ENCODE results near the gene RAB13.
"Not testable (repeated sequence)": the region's sequence is repeated elsewhere in the genome, so short reads cannot be mapped to it uniquely, and the experiment has no call there.

RAB13 gene

DNA sequence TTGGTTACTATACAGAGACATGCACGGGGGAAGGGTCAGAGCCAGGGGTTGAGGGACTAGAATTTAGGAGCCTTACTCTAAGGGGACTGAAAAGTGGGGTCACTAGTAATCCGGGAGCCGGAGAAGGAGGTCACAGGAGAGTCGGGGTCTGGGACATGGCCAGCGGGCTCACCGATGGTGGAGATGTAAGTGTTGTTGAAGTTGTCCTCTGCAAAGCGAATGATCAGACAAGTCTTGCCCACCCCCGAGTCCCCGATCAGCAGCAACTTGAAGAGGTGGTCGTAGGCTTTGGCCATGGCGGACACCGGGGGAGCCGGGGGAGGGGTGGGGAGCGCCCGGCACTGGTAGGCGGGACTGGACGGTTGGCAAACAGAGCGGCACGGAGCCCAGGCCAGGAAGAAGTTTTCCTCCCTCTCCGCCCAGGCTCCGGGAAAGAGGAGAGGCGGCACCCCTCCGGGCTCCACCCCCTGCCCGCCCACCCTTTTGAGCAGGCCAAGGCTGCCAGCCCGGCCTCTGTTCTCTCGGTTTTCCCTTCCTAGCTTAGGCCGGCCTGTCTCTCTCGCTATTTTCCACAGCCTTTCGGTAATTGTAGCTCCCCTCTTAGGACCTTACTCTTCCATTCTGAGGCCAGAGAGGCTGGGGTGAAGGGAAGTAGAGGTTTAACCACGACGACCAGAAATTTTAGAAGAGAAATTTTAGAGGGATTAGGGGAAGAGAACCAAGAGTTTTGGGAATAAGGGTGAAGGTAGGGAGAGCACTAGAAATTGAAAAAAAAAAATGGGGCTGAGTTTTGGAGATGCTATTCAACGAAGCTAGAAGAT, at the start of gene RAB13:
Gene RAB13, minus strand, starts transcription at position 399 of the 821 bp plus-strand sequence. Its CDS starts 103 bp downstream, at position 296.
- DNase-seq (ENCODE audit: low spot score), result no peak

DNA sequence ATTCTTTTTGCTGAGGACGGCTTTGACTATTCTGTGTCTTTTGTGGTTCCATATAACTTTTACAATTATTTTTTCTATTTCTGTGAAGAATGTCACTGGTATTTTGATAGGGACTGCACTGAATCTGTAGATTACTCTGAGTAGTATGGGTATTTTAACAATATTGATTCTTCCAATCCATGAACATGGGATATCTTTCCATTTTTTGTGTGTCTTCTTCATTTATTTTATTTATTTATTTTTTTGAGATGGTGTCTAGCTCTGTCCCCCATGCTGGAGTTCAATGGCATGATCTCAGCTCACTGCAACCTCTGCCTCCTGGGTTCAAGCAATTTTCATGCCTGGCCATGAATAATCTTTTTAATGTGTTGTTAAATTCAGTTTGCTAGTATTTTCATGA, 47.6 kb upstream of the RAB13 start:
- not testable (repeated sequence) for DNase-seq (ENCODE audit: low spot score)

- no peak for DNase-seq (ENCODE audit: low spot score)
Observed at GRCh38 chr1:154019940-154020339, 33.8 kb upstream of the RAB13 start.

- DNase-seq (ENCODE audit: low spot score), result no peak
Observed at GRCh38 chr1:154019269-154019668, 33.1 kb upstream of the RAB13 start.

- DNase-seq (ENCODE audit: low spot score), result no peak
Observed at GRCh38 chr1:154014154-154014907, 28.2 kb upstream of the RAB13 start.

GRCh38 chr1:154012543-154012942, 26.4 kb upstream of the RAB13 start:
- DNase-seq (ENCODE audit: low spot score), result not testable (repeated sequence)

GRCh38 chr1:154012129-154012528, 26.0 kb upstream of the RAB13 start:
- no peak for DNase-seq (ENCODE audit: low spot score)

DNA sequence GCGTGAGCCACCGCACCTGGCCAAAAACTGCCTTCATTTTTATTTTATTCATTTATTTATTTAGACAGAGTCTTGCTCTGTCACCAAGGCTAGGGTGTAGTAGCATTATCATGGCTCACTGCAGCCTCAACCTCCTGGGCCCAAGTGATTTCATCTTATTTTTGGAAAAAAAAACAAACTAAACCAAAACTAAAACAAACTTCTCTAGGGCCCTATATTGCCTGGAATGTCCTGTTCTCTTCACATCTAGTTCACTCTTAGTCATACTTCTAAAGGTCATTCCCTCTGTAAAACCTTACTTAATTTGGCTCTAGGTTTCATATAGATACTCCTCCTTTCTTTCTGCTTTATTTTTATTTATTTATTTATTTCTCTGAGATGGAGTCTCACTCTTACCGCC, 20.0 kb upstream of the RAB13 start:
- no peak for DNase-seq (ENCODE audit: low spot score)

GRCh38 chr1:154000420-154000819, 14.3 kb upstream of the RAB13 start:
- DNase-seq (ENCODE audit: low spot score), result no peak

DNA sequence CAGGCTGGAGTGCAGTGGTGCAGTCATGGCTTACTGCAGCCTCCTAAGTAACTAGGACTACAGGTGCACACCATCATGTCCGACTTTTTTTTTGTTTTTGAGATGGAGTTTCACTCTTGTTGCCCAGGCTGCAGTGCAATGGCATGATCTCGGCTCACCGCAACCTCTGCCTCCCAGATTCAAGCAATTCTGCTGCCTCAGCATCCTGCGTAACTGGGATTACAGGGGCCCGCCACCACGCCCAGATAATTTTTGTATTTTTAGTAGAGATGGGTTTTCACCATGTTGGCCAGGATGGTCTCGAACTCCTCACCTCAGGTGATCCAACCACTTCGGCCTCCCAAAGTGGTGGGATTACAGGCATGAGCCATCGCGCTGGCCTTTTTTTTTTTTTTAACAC, 10.7 kb upstream of the RAB13 start:
- DNase-seq (ENCODE audit: low spot score), result not testable (repeated sequence)

DNA sequence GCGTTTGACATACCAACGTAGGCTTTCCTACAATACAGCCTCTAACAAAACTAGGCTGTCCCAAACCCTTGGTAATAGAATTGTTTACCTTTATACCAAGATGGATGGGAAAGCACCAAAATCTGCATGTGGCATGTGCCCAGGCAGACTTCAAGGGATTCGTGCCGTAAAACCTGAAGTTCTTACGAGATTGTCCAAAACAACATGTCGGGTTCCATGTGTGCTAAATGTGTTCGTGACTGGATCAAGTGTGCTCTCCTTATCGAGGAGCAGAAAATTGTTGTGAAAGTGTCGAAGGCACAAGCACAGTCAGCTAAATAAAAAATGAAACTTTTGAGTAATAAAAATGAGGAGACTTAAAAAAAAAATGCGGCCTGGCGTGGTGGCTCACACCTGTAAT, 9.5 kb upstream of the RAB13 start:
- DNase-seq (ENCODE audit: low spot score), result no peak

- no peak for DNase-seq (ENCODE audit: low spot score)
Observed at GRCh38 chr1:153995202-153995601, 9.1 kb upstream of the RAB13 start.

GRCh38 chr1:153991806-153992205, 5.7 kb upstream of the RAB13 start:
- DNase-seq (ENCODE audit: low spot score), result no peak

DNA sequence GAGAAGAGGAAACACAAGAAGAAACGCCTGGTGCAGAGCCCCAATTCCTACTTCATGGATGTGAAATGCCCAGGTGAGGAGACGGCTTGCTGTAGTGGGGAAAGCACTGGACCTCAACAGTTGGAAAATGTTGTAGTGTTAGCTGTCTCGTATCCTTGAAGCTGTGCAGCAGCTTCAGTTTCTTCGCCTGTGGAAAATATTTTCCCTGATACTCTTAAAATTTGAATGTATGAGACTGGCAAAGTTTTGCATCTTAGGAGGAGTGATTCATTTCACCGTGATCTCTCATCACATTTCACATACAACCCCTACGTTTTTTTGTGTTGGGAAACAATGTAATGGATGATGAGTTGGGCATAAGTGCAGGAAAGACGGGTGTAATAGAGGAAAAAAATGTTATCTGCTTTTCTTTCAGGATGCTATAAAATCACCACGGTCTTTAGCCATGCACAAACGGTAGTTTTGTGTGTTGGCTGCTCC, 5.1 kb upstream of the RAB13 start:
- no peak for DNase-seq (ENCODE audit: low spot score)

GRCh38 chr1:153990468-153991150, 4.5 kb upstream of the RAB13 start, which contains the start of gene RPS27:
TSS of gene RPS27 (plus strand) at chr1:153990762. CDS start at chr1:153990797, 35 bp downstream.
- peak; percentile 97 for DNase-seq (ENCODE audit: low spot score)

GRCh38 chr1:153987621-153988020, 1.5 kb upstream of the RAB13 start:
- no peak for DNase-seq (ENCODE audit: low spot score)

DNA sequence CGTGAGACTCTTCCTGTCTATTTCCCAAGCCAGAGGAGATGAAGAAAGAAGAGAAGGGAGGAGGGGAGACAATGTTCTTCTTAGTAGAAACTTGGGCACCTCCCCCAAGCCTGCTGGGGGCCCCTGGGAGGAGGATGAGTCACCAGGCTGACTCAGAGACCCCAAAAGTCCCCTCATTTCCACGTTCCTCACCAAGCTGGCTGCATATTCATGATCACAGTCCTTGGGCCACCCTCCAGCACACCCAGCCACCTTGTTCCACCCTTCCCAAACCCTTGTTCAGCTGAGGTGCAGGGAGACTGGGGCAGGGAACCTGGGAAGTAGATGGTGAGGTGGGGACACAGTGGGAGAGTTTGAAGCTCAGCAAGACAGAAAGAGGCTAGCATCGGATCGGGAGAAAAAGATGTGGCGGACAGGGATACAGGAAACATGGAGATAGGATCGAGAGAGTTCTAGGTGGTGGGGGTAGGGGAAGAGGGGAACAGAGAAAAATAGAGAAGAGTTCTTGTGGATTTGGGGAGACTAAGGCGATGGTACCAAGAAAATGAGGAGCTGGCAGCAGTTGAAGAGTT, 712 bp downstream of the RAB13 start:
- peak; percentile 35 for DNase-seq (ENCODE audit: low spot score)

- DNase-seq (ENCODE audit: low spot score), result no peak
Observed at GRCh38 chr1:153984123-153984894, 1.8 kb downstream of the RAB13 start.

DNA sequence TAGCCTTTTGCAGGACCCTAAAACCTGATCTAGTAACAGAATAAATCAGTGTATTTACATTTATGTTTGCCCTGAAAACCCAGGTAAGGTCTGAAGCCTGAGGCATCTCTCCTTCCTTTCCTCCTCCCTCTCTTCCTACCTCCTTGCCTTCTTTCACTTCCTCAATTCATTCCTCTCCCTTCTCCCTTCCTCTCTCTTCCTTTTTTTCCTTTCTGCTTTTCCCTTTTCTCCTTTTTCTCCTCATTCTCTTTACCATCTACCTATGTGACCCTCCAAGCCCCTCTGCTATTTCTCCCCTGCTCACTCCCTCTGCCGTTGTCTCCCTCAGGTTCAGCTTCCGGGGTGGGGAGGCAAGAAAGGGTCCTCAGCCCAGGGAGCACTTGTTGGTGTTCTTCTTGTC, 4.4 kb downstream of the RAB13 start:
- DNase-seq (ENCODE audit: low spot score), result not testable (repeated sequence)

DNA sequence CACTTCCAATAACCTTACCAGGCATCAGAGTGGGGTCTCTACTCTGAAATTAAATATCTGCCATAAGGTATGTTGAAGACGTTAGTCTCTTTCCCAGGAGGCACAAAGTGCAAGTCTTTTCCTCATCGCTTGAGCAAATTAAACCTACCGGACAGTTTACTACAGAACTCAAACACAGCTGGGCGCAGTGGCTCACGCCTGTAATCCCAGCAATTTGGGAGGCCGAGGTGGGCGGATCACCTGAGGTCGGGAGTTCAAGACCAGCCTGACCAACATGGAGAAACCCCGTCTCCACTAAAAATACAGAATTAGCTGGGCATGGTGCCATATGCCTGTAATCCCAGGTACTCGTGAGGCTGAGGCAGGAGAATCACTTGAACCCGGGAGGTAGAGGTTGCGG, 7.0 kb downstream of the RAB13 start:
- DNase-seq (ENCODE audit: low spot score), result not testable (repeated sequence)

GRCh38 chr1:153978274-153978909, 7.7 kb downstream of the RAB13 start:
- DNase-seq (ENCODE audit: low spot score), result no peak
